ENCODE data around the gene ABCB10.
A peak's percentile ranks its signal among the peaks of the same experiment; 100 is the strongest.
"Not testable (repeated sequence)": the region's sequence is repeated elsewhere in the genome, so short reads cannot be mapped to it uniquely, and the experiment has no call there.

ABCB10 gene

GRCh38 chr1:229570891-229571516 lies 12.5 kb upstream of the ABCB10 start:
- no peak for DNase-seq

- no peak for DNase-seq
Measured at GRCh38 chr1:229570305-229570704, 11.8 kb upstream of the ABCB10 start.

- DNase-seq, result peak; percentile 21
Measured at GRCh38 chr1:229567109-229567868, 8.8 kb upstream of the ABCB10 start.

GRCh38 chr1:229563701-229564100 lies 5.2 kb upstream of the ABCB10 start:
- peak; percentile 92 for DNase-seq

GRCh38 chr1:229563241-229563640 lies 4.7 kb upstream of the ABCB10 start:
- DNase-seq, result no peak

GRCh38 chr1:229562686-229563085 lies 4.2 kb upstream of the ABCB10 start:
- DNase-seq, result no peak

GRCh38 chr1:229561141-229561540 lies 2.6 kb upstream of the ABCB10 start:
- DNase-seq, result peak; percentile 37

- DNase-seq, result not testable (repeated sequence)
Measured at GRCh38 chr1:229560124-229560523, 1.6 kb upstream of the ABCB10 start.

- DNase-seq, result not testable (repeated sequence)
Measured at GRCh38 chr1:229559336-229559801, 862 bp upstream of the ABCB10 start.

GRCh38 chr1:229557913-229558414 lies 543 bp downstream of the ABCB10 start:
- DNase-seq, result peak; percentile 56

- DNase-seq, result peak; percentile 56
Measured at GRCh38 chr1:229557200-229557850, 1.2 kb downstream of the ABCB10 start.

GRCh38 chr1:229554886-229555621 lies 3.5 kb downstream of the ABCB10 start:
- no peak for DNase-seq

GRCh38 chr1:229553621-229554130 lies 4.8 kb downstream of the ABCB10 start:
- DNase-seq, result peak; percentile 21

GRCh38 chr1:229552732-229553131 lies 5.8 kb downstream of the ABCB10 start:
- DNase-seq, result no peak

GRCh38 chr1:229550812-229551567 lies 7.5 kb downstream of the ABCB10 start:
- no peak for DNase-seq

GRCh38 chr1:229547542-229547941 lies 11.0 kb downstream of the ABCB10 start:
- no peak for DNase-seq

GRCh38 chr1:229544587-229544986 lies 13.9 kb downstream of the ABCB10 start:
- DNase-seq, result no peak

- no peak for DNase-seq
Measured at GRCh38 chr1:229539863-229540506, 18.5 kb downstream of the ABCB10 start.

GRCh38 chr1:229538945-229539344 lies 19.6 kb downstream of the ABCB10 start:
- no peak for DNase-seq

GRCh38 chr1:229537894-229538293 lies 20.6 kb downstream of the ABCB10 start:
- DNase-seq, result no peak

- DNase-seq, result no peak
Measured at GRCh38 chr1:229536982-229537381, 21.5 kb downstream of the ABCB10 start.

All from suppressor macrophage treated with lipopolysaccharide for 4 hours (primary cell).